CD4-positive, CD25-positive, alpha-beta regulatory T cell (primary cell): ENCODE results near the gene PHPT1. TPM values are rescaled to one million over a fixed set of nuclear protein-coding genes. Genes with fewer than 3 reads are reported as not detected.

Source experiments
- ATAC-seq, 2 donors: fragments of 150-1000 bp; cut with Tn5 transposase; one replicate each; pipeline ENCODE4 v1.10.0; 2021; ENCODE audit warnings: low read depth in 2 of 2, moderate number of reproducible peaks in 2 of 2, moderate library complexity in 1 of 2
- DNase-seq, 3 donors: peaks; one replicate each; pipeline versions ENCODE4 v3.0.0 to v3.0.0-alpha.2; 2012 to 2022; ENCODE audit warnings: mixed read lengths in 1 of 3
- H3K27ac ChIP-seq: one replicate; pipeline ENCODE4 v1.7.0; 2013; ENCODE audit warnings: mild to moderate bottlenecking, low read length; ENCODE audit not compliant: insufficient read depth, poor library complexity, severe bottlenecking
- H3K27me3 ChIP-seq: one replicate; pipeline ENCODE4 v1.7.0; 2013; ENCODE audit warnings: low read length; ENCODE audit not compliant: control insufficient read depth, insufficient read depth
- H3K36me3 ChIP-seq: one replicate; pipeline ENCODE4 v1.7.0; 2013; ENCODE audit warnings: mild to moderate bottlenecking, low read length, moderate library complexity; ENCODE audit not compliant: control insufficient read depth, insufficient read depth
- H3K4me1 ChIP-seq: 2 replicates; pipeline ENCODE4 v1.7.0; 2013; ENCODE audit warnings: mild to moderate bottlenecking, low read length; ENCODE audit not compliant: insufficient read depth, control insufficient read depth, poor library complexity, severe bottlenecking
- H3K4me3 ChIP-seq: one replicate; pipeline ENCODE4 v1.7.0; 2013; ENCODE audit warnings: low read depth, mild to moderate bottlenecking, low read length, moderate library complexity
- H3K9me3 ChIP-seq, 2 experiments: 1 replicate in 1 of 2; 2 replicates in 1 of 2; pipeline ENCODE4 v1.7.0; 2013; ENCODE audit warnings: low read length in 2 of 2, mild to moderate bottlenecking in 1 of 2, moderate library complexity in 1 of 2; ENCODE audit not compliant: control insufficient read depth in 2 of 2
- H3K27ac Mint-ChIP-seq, 3 donors: one replicate each; pipeline ENCODE4 v1.8.0; 2020 to 2022; ENCODE audit warnings: mild to moderate bottlenecking in 3 of 3, mixed read lengths in 3 of 3, moderate library complexity in 2 of 3
- H3K27me3 Mint-ChIP-seq: one replicate; pipeline ENCODE4 v1.8.0; 2022; ENCODE audit warnings: mild to moderate bottlenecking, mixed read lengths
- H3K36me3 Mint-ChIP-seq: one replicate; pipeline ENCODE4 v1.8.0; 2020; ENCODE audit warnings: mixed read lengths
- H3K4me1 Mint-ChIP-seq, 4 donors: one replicate each; pipeline ENCODE4 v1.8.0; 2020 to 2022; ENCODE audit warnings: mixed read lengths in 4 of 4, mild to moderate bottlenecking in 1 of 4
- H3K4me3 Mint-ChIP-seq, 4 donors: one replicate each; pipeline ENCODE4 v1.8.0; 2020 to 2022; ENCODE audit warnings: mild to moderate bottlenecking in 4 of 4, mixed read lengths in 4 of 4, moderate library complexity in 3 of 4
- H3K9me3 Mint-ChIP-seq, 7 donors: one replicate each; pipeline ENCODE4 v1.8.0; 2020 to 2022; ENCODE audit warnings: mixed read lengths in 7 of 7, mild to moderate bottlenecking in 3 of 7, moderate library complexity in 2 of 7
- polyA plus RNA-seq, 4 donors: library from polyadenylated mRNA; unstranded; fragments of 300-500 nt; fragmentation: Illumina TruSeq; gene quantifications; one replicate each; pipeline ENCODE4 v1.2.3, GENCODE V29; 2021
- total RNA-seq: library from RNA; stranded (reverse); gene quantifications from one replicate; pipeline ENCODE4 v1.2.3, GENCODE V29; 2022

Gene PHPT1
- total and polyA plus RNA-seq, 5 donors from 2014 or later, result 33.7 to 95.8 (median 80.1) TPM

GRCh38 chr9:136896027-136896426 lies 46.8 kb downstream of the PHPT1 start:
- no peaks in the 10 kb centered on the region for H3K9me3 Mint-ChIP-seq
- Histone ChIP-seq H3K27me3 (no peaks in the 10 kb centered on the region), H3K27ac (no peak overlapping the region), H3K36me3 (peaks cover 19% of the 10 kb centered on the region), H3K9me3 (no peaks in the 10 kb centered on the region), H3K4me1 (peaks cover 23% of the 10 kb centered on the region), H3K4me3 (no peak overlapping the region)
- no peak for ATAC-seq
- H3K36me3 Mint-ChIP-seq, result peaks cover 5% of the 10 kb centered on the region
- no peak overlapping the region for H3K4me3 Mint-ChIP-seq
- H3K27ac Mint-ChIP-seq, result no peak overlapping the region
- H3K4me1 Mint-ChIP-seq, result peaks cover 0 to 63% (median 29%) of the 10 kb centered on the region in 4 donors
- DNase-seq, result no peak
- H3K27me3 Mint-ChIP-seq, result no peaks in the 10 kb centered on the region

GRCh38 chr9:136898483-136899100 lies 49.4 kb downstream of the PHPT1 start:
- H3K27ac Mint-ChIP-seq, result peak overlapping the region in 2 of 3 donors; percentile 76 to 77
- peak overlapping the region; percentile 60 for H3K27ac ChIP-seq

GRCh38 chr9:136899196-136899595 lies 50.0 kb downstream of the PHPT1 start:
- H3K27ac Mint-ChIP-seq, result peak overlapping the region; percentile 77 to 92 (median 88)
- H3K4me1 Mint-ChIP-seq, result peaks cover 8 to 75% (median 45%) of the 10 kb centered on the region in 4 donors
- peak overlapping the region; percentile 66 to 86 (median 70) for H3K4me3 Mint-ChIP-seq
- H3K36me3 Mint-ChIP-seq, result peaks cover 8% of the 10 kb centered on the region
- H3K27me3 Mint-ChIP-seq, result no peaks in the 10 kb centered on the region
- ATAC-seq, result no peak
- H3K4me1 ChIP-seq, result peaks cover 53% of the 10 kb centered on the region
- no peaks in the 10 kb centered on the region for H3K9me3 ChIP-seq
- peaks cover 16% of the 10 kb centered on the region for H3K36me3 ChIP-seq
- peak overlapping the region; percentile 60 for H3K27ac ChIP-seq
- H3K4me3 ChIP-seq, result no peak overlapping the region
- no peaks in the 10 kb centered on the region for H3K9me3 Mint-ChIP-seq
- peak in 2 of 3 donors; percentile 14 to 64 for DNase-seq
- no peaks in the 10 kb centered on the region for H3K27me3 ChIP-seq

More at GRCh38 chr9:136898483-136899100, 49.4 kb downstream of the PHPT1 start:
- Histone ChIP-seq H3K36me3 (peaks cover 16% of the 10 kb centered on the region), H3K4me3 (no peak overlapping the region), H3K27me3 (no peaks in the 10 kb centered on the region), H3K9me3 (no peaks in the 10 kb centered on the region), H3K4me1 (peaks cover 49% of the 10 kb centered on the region)
- peaks cover 8 to 74% (median 46%) of the 10 kb centered on the region in 4 donors for H3K4me1 Mint-ChIP-seq
- H3K36me3 Mint-ChIP-seq, result peaks cover 8% of the 10 kb centered on the region
- ATAC-seq (no peak), DNase-seq (no peak)
- H3K4me3 Mint-ChIP-seq, result no peak overlapping the region
- no peaks in the 10 kb centered on the region for H3K27me3 Mint-ChIP-seq
- no peaks in the 10 kb centered on the region for H3K9me3 Mint-ChIP-seq

- DNase-seq, result no peak
- no peak for ATAC-seq
- Histone ChIP-seq H3K27ac (peak overlapping the region; percentile 94), H3K36me3 (peaks cover 16% of the 10 kb centered on the region), H3K4me1 (peaks cover 53% of the 10 kb centered on the region), H3K4me3 (no peak overlapping the region), H3K9me3 (no peaks in the 10 kb centered on the region), H3K27me3 (no peaks in the 10 kb centered on the region)
- no peaks in the 10 kb centered on the region for H3K9me3 Mint-ChIP-seq
- no peaks in the 10 kb centered on the region for H3K27me3 Mint-ChIP-seq
- peaks cover 8 to 76% (median 48%) of the 10 kb centered on the region in 4 donors for H3K4me1 Mint-ChIP-seq
- peak overlapping the region in 3 of 4 donors; percentile 31 to 51 (median 44) for H3K4me3 Mint-ChIP-seq
- H3K27ac Mint-ChIP-seq, result peak overlapping the region; percentile 45 to 92 (median 71)
- peaks cover 8% of the 10 kb centered on the region for H3K36me3 Mint-ChIP-seq
Measured at GRCh38 chr9:136900556-136900955, 51.3 kb downstream of the PHPT1 start.

Other genes starting within 250 kb of the PHPT1 start
- 1.7 TPM for gene EGFL7, start 186.5 kb upstream of the PHPT1 start, total RNA-seq
- not detected for gene EGFL7, start 186.5 kb upstream of the PHPT1 start, polyA plus RNA-seq
- 11.0 TPM for gene AGPAT2, start 162.0 kb upstream of the PHPT1 start, total RNA-seq
- 10 to 100 TPM; 12.0 to 22.1 (median 21.1) TPM for gene AGPAT2, start 162.0 kb upstream of the PHPT1 start, polyA plus RNA-seq
- gene DIPK1B, start 136.8 kb upstream of the PHPT1 start, total RNA-seq, result 1.3 TPM
- under 1 TPM in 1 of 4 donors, not detected in 3; 0.16 TPM for gene DIPK1B, start 136.8 kb upstream of the PHPT1 start, polyA plus RNA-seq
- 0.30 TPM for gene LCN10, start 106.5 kb upstream of the PHPT1 start, total RNA-seq
- 1 to 10 TPM; 1.6 to 3.9 (median 3.0) TPM for gene LCN10, start 106.5 kb upstream of the PHPT1 start, polyA plus RNA-seq
- not detected for gene LCN6, start 100.9 kb upstream of the PHPT1 start, total RNA-seq
- gene LCN6, start 100.9 kb upstream of the PHPT1 start, polyA plus RNA-seq, result not detected
- not detected for gene LCN8, start 91.2 kb upstream of the PHPT1 start, total RNA-seq
- gene LCN8, start 91.2 kb upstream of the PHPT1 start, polyA plus RNA-seq, result not detected
- not detected for gene LCN15, start 84.9 kb upstream of the PHPT1 start, total RNA-seq
- not detected for gene LCN15, start 84.9 kb upstream of the PHPT1 start, polyA plus RNA-seq
- gene TMEM141, start 58.1 kb upstream of the PHPT1 start, total RNA-seq, result 20.7 TPM
- gene TMEM141, start 58.1 kb upstream of the PHPT1 start, polyA plus RNA-seq, result 10 to 100 TPM; 28.2 to 39.3 (median 35.5) TPM
- 2.3 TPM for gene CCDC183, start 53.1 kb upstream of the PHPT1 start, total RNA-seq
- under 1 TPM in 3 of 4 donors, not detected in 1; 0.16 to 0.72 (median 0.58) TPM for gene CCDC183, start 53.1 kb upstream of the PHPT1 start, polyA plus RNA-seq
- gene RABL6, start 41.5 kb upstream of the PHPT1 start, total RNA-seq, result 63.6 TPM
- gene RABL6, start 41.5 kb upstream of the PHPT1 start, polyA plus RNA-seq, result 10 to 100 TPM in 2 of 4 donors, 1 to 10 TPM in 2; 9.4 to 13.9 (median 10.6) TPM
- 4.3 TPM for gene AJM1, start 6.9 kb upstream of the PHPT1 start, total RNA-seq
- under 1 TPM in 2 of 4 donors, not detected in 2; 0.10 to 0.11 TPM for gene AJM1, start 6.9 kb upstream of the PHPT1 start, polyA plus RNA-seq
- 2.7 TPM for gene MAMDC4, start 2.9 kb downstream of the PHPT1 start, total RNA-seq
- under 1 TPM in 1 of 4 donors, not detected in 3; 0.30 TPM for gene MAMDC4, start 2.9 kb downstream of the PHPT1 start, polyA plus RNA-seq
- 219 TPM for gene EDF1, start 16.9 kb downstream of the PHPT1 start, total RNA-seq
- 100 to 1,000 TPM; 297 to 398 (median 339) TPM for gene EDF1, start 16.9 kb downstream of the PHPT1 start, polyA plus RNA-seq
- gene TRAF2, start 37.1 kb downstream of the PHPT1 start, total RNA-seq, result 28.6 TPM
- gene TRAF2, start 37.1 kb downstream of the PHPT1 start, polyA plus RNA-seq, result 10 to 100 TPM; 11.0 to 23.0 (median 15.6) TPM
- 96.9 TPM for gene FBXW5, start 95.3 kb downstream of the PHPT1 start, total RNA-seq
- gene FBXW5, start 95.3 kb downstream of the PHPT1 start, polyA plus RNA-seq, result 100 to 1,000 TPM in 3 of 4 donors, 10 to 100 TPM in 1; 91.6 to 134 (median 121) TPM
- 1.1 TPM for gene C8G, start 95.8 kb downstream of the PHPT1 start, total RNA-seq
- gene C8G, start 95.8 kb downstream of the PHPT1 start, polyA plus RNA-seq, result under 1 TPM in 1 of 4 donors, not detected in 3; 0.96 TPM
- gene LCN12, start 102.9 kb downstream of the PHPT1 start, total RNA-seq, result 1.4 TPM
- gene LCN12, start 102.9 kb downstream of the PHPT1 start, polyA plus RNA-seq, result not detected
- 15.4 TPM for gene PTGDS, start 128.1 kb downstream of the PHPT1 start, total RNA-seq
- under 1 TPM in 1 of 4 donors, not detected in 3; 0.47 TPM for gene PTGDS, start 128.1 kb downstream of the PHPT1 start, polyA plus RNA-seq
- gene LCNL1, start 133.6 kb downstream of the PHPT1 start, total RNA-seq, result not detected
- not detected for gene LCNL1, start 133.6 kb downstream of the PHPT1 start, polyA plus RNA-seq
- gene PAXX, start 143.0 kb downstream of the PHPT1 start, total RNA-seq, result 83.3 TPM
- 10 to 100 TPM; 46.7 to 67.5 (median 66.0) TPM for gene PAXX, start 143.0 kb downstream of the PHPT1 start, polyA plus RNA-seq
- gene CLIC3, start 147.2 kb downstream of the PHPT1 start, total RNA-seq, result 1.0 TPM
- gene CLIC3, start 147.2 kb downstream of the PHPT1 start, polyA plus RNA-seq, result 1 to 10 TPM in 3 of 4 donors, under 1 TPM in 1; 0.38 to 4.5 (median 2.9) TPM
- gene ABCA2, start 178.8 kb downstream of the PHPT1 start, total RNA-seq, result 135 TPM
- 1 to 10 TPM; 3.8 to 4.5 (median 4.3) TPM for gene ABCA2, start 178.8 kb downstream of the PHPT1 start, polyA plus RNA-seq
- 15.2 TPM for gene FUT7, start 182.7 kb downstream of the PHPT1 start, total RNA-seq
- 10 to 100 TPM; 31.8 to 79.0 (median 42.9) TPM for gene FUT7, start 182.7 kb downstream of the PHPT1 start, polyA plus RNA-seq
- gene NPDC1, start 196.8 kb downstream of the PHPT1 start, total RNA-seq, result 106 TPM
- gene NPDC1, start 196.8 kb downstream of the PHPT1 start, polyA plus RNA-seq, result 10 to 100 TPM in 2 of 4 donors, 1 to 10 TPM in 2; 4.2 to 15.3 (median 9.2) TPM
- gene ENTPD2, start 204.7 kb downstream of the PHPT1 start, total RNA-seq, result not detected
- not detected for gene ENTPD2, start 204.7 kb downstream of the PHPT1 start, polyA plus RNA-seq
- 1.2 TPM for gene SAPCD2, start 221.1 kb downstream of the PHPT1 start, total RNA-seq
- gene SAPCD2, start 221.1 kb downstream of the PHPT1 start, polyA plus RNA-seq, result under 1 TPM; 0.09 to 0.62 (median 0.18) TPM
- gene UAP1L1, start 228.1 kb downstream of the PHPT1 start, total RNA-seq, result 14.8 TPM
- 1 to 10 TPM; 1.3 to 3.6 (median 1.7) TPM for gene UAP1L1, start 228.1 kb downstream of the PHPT1 start, polyA plus RNA-seq
- gene MAN1B1, start 237.6 kb downstream of the PHPT1 start, total RNA-seq, result 71.3 TPM
- gene MAN1B1, start 237.6 kb downstream of the PHPT1 start, polyA plus RNA-seq, result 10 to 100 TPM; 42.1 to 53.5 (median 45.7) TPM